Muscle of back (tissue), 11 donors: Measurements from ENCODE around the gene MRPL55. TPM values are rescaled to one million over a fixed set of nuclear protein-coding genes. Genes with fewer than 3 reads are reported as not detected.
A peak's percentile ranks its signal among the peaks of the same experiment; 100 is the strongest.

Experiments used
- DNase-seq, 3 donors: peaks; one replicate each; pipeline versions ENCODE4 v3.0.0 to v3.0.0-alpha.2; 2013
- polyA plus RNA-seq, 10 donors: library from polyadenylated mRNA; unstranded; fragments of 120-200 nt; gene quantifications; one replicate each; pipeline ENCODE4 v1.2.1, GENCODE V29; 2013; ENCODE audit not compliant: insufficient read length in 10 of 10

The MRPL55 gene
- polyA plus RNA-seq, 10 donors = 21.6 to 34.4 (median 27.2) TPM

DNA sequence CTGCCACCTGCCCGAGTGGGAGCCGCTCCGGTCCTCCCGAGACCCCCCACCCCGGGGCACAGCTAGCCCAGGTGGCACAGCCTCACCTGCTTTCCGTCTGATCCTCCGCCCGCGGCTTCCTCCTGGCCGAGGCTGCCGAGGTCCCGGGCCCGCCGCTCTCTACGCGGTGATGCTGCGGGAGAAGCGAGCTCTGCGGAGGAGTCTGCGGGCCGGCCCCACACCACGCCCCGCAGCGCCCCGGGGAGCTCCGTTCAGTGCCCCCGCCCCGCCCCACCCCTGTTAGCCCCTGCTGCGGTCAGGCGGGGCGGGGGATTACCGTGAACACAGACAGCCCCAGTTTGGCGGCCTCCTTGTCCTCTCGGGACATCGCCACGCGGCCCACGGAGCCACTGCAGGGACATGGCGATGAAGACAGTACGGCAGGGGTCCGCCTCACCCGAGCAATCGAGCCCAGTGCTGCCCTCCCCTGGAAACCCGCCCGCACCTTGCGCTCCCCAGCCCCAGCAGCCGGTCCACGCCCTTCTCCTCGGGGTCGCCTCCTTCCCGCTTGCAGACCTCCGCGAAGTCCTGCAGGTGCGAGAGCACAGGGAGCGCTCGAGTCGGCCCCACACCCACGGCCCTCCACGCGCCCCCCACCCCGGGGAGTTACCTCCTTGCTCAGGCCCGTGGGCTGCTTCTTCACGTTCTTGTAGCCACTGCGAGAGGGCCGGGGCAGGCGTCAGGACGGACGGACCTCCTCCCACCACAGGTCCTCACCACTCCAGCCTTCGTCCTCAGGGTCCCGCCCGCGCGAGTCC, 6.9 kb downstream of the MRPL55 start:
- DNase-seq = peak in 1 of 3 donors; percentile 51

DNA sequence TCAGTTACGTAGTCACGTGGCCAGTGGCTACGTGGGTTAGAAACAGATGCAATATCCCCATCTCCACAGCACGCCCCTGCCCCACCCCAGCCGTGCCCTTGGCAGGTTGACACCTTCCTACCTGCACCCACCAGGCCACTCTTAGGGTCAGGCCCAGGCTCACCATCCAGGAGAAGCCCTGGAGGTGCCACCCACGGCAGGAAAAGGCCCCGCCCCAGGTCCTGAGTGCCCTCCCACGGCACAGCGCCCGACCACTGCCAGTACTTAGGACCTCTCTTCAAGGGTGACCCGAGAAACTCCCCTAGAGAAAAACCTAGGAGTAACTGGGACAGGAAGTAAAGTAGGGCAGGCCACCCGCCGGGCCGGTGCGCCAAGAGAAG, 7.5 kb downstream of the MRPL55 start:
- no peak for DNase-seq

GRCh38 chr1:228100822-228101613, 8.1 kb downstream of the MRPL55 start:
- DNase-seq = no peak

DNA sequence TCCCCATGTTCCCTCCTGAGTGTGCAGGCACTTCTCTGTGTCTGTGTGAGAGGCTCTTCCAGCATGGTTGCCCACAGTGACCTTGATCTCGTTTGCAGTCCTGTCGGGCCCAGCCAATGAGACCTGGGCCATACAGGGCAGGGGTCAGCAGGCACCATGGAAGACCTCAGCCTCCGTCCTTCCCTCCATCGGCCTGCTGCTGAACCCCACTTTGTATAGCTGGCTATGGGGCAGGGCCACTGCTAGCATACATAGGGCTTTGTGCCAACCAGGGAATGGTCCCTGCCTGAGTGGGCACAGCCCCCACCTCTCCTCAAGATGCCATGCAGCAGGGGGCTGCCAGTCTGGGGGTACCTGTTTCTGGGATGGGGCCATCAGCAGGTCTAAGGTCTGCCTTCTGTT, 9.8 kb downstream of the MRPL55 start:
- no peak for DNase-seq

DNA sequence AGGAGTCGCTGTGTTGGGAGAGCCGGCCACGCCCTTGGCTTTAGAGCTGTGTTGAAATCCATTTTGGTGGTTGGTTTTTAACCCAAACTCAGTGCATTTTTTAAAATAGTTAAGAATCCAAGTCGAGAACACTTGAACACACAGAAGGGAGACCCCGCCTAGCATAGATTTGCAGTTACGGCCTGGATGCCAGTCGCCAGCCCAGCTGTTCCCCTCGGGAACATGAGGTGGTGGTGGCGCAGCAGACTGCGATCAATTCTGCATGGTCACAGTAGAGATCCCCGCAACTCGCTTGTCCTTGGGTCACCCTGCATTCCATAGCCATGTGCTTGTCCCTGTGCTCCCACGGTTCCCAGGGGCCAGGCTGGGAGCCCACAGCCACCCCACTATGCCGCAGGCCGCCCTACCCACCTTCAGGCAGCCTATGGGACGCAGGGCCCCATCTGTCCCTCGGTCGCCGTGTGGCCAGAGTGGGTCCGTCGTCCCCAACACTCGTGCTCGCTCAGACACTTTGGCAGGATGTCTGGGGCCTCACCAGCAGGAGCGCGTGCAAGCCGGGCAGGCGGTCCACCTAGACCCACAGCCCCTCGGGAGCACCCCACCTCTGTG, 10.7 kb downstream of the MRPL55 start:
- no peak for DNase-seq

DNA sequence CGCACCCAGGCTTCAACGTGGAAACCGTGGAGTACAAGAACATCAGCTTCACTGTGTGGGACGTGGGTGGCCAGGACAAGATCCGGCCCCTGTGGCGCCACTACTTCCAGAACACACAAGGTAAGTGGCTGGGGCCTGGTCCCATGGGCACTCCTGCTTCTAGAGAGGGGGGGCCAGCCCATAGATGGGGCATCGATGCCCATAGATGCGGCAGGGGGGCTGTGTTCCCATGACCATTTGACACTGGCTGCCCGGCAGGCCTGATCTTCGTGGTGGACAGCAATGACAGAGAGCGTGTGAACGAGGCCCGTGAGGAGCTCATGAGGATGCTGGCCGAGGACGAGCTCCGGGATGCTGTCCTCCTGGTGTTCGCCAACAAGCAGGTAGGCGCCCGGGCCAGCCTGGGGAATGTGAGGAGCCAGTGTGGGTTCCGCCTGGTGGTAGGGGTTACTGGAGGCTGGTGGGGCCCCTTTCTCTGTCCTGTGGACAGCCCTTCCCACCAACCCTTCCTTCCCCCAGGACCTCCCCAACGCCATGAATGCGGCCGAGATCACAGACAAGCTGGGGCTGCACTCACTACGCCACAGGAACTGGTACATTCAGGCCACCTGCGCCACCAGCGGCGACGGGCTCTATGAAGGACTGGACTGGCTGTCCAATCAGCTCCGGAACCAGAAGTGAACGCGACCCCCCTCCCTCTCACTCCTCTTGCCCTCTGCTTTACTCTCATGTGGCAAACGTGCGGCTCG, 11.6 kb downstream of the MRPL55 start:
- no peak for DNase-seq

- no peak for DNase-seq
Measured at GRCh38 chr1:228096416-228097332, 12.4 kb downstream of the MRPL55 start.

- no peak for DNase-seq
Measured at GRCh38 chr1:228095938-228096337, 13.2 kb downstream of the MRPL55 start.

DNA sequence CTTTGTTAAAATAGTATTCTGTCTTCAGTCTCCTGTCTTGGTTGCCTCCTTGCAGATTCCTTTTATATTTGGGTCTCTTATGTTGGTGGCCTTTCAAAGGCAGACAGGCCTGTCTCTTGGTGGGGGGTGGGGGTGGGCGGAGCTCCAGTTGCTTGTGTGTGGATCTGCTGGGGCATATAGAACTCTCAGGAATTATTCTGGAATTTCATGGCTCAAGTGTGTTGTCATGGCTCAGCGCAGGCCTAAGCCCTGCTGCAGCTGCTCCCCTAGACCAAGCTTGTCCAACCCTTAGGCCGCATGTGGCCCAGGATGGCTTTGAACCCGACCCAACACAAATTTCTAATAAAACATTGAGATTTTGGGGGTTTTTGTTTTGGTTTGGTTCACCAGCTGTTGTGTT, 13.9 kb downstream of the MRPL55 start:
- DNase-seq = no peak

DNA sequence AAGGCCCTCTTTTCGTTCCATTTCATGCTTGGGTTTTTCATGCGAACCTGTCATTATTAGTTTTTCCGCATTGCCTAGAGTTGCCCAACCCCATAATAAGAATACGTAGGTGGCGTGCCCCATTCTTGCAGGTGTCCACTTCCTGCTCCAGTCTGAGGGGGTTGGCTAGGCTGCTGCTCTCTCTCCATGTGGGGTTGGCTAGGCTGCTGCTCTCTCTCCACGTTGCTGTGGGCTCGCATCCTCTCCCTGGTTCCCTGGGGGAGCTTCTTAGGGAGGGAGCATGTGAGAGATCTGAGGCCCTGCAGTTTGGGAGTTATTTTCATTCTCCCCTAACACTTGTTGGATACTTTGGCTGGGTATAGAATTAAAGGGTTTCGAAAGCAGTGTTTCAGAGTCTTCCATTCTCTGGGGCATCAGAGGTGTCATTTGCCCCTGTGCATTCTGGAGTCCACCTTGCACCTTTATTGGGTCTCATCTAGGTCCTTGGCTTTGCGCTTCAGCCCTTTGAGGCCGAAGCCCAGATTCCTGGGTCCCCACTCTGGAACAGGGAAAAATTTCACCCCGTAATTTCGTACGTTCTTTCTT, 14.6 kb downstream of the MRPL55 start:
- DNase-seq = no peak

DNA sequence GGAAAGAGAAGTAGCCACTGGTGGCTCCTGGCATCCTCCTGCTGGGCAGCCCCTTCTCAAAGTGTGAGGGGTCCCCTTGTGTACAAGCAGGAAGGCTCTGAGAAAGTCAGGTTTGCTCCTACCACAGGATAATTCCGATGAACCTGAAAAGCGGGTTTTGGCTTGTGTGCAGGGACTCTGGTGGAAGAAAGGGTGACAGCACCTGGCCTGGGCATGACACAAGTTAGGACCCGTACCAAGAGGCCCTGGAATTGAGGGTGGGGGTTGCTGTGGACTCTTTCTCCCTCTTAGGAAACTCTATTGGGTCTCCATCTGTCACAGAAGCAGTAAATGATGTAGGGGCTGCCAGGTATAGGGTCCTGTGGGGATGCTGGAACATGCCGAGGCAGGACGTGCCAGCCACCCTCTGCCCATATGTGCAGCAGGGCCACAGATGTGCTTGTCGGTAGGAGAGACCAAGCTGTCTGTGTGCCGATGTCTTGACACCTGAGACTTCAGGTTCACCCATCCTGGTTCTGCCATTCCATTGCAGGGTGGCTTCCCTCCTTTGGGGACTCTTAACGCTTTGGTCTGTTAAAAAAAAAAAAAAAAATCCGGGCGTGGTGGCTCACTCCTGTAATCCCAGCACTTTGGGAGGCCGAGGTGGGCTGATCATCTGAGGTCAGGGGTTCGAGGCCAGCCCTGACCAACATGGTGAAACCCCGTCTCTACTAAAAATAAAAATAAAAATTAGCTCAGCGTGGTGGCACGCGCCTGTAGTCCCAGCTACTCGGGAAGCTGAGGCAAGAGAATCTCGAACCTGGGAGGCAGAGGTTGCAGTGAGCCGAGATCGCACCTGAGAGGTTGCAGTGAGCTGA, 15.8 kb downstream of the MRPL55 start:
- no peak for DNase-seq

- DNase-seq = no peak
Measured at GRCh38 chr1:228092342-228093049, 16.6 kb downstream of the MRPL55 start.

GRCh38 chr1:228091084-228091483, 18.0 kb downstream of the MRPL55 start:
- no peak for DNase-seq

DNA sequence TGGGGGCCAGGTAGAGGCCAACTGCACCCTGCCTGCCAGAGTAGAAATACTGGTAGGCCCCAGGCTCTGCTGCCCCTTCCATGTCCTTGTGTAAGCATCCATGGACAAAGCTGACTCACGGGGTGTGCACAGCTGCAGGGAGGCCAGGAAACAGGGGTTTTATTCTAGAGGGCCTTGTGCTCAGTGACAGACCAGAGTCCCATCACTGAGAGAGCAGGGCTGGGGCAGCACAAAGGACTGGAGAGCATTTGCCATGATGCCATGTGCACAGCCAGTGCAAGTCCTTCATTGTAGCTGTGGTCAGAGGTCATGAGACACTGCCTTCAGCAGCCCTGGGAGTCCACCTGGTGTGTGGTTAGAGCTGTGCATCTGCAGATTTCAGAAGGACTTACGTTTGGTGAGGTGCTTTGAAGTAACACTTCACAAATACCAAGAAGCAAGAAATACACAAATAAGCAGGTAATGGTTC, 18.5 kb downstream of the MRPL55 start:
- no peak for DNase-seq

DNA sequence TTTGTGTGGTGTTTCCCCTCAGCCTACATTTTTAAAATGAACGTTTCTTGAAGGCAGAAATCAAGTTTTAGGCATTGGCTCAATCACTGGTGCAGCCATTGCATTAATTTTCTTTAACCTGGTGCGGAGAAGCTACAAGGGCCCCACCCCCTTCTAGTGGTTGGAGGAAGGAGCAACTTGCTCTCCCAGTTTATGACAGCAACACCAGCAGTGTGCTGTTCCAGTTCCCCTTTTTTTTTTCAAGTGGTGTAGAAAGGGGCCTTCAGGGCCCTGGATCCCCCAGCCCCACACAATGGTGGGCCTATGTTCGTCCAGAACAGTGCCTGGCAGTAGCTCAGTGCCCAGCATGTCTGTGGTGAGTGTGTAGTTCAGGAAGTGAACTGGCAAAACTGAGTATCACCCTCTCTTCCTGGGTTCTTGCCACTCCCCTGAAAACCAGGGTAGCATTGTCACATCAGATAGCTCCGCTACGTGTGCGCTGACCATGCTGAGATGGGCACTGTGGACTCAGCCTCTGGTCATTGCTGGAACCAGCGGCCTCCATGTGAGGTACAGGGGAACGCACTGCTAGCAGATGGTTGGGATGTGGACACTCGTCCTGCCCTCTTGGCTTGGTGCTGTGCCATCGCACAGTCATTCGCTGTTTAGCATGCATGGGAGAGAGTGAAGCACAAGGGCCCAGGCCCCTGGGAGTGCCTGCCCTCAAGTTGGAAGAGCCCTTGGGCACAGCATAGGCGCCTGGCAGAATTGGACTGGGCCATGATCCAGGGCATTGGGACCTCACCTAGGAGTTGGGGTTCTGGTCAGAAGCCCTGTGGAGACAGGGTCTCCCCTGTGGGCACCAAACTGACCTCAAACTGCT, 19.3 kb downstream of the MRPL55 start:
- DNase-seq = no peak

DNA sequence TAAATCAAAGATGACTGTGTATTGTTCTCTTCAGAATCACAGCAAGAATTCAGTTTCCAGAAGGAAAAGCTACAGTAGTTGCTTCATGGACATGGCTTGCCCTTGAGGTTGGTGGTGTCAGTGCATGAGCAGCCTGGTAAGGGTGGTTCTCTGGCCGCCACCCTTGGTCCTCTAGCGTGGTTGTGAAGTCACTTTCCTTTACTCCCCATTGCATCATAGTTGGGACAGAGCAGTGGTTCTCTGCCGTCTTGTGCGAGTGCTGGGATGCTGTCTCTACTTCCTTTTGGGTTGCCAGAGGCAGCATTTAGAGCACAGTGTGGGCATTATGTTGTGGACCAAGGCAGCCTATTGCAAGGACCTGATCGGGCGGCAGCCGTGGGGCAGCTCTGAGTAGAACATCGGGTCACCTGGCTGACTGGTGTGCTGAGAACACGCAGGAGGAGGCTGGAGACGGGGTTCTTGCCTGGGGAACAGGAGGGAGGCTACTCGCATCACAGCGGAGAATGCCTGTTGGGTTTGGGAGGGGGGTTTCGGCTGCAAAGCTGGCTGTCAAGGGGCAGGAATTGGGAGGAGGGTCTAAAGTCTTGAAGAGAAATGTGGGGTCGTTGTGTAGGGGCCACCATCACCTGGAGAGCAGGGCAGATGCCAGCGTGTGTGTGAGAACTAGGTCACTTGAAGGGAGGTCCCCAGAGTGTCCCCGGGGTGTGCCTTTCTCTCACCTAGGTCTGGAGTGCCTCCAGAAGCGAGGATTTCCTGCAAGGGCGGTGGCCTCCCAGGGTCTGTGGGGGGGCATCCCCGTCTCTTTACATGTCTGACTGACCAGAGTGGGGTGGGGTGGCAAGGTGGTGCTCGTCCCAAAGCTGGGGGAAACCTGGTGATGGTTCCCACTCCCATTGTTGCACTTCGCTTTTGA, 20.3 kb downstream of the MRPL55 start:
- no peak for DNase-seq
